Loucy (cell line): Measurements from ENCODE around the gene CDS2.

Source experiments
- H2AFZ ChIP-seq: fragments of 200-600 bp; sonication (generic); 2 replicates; pipeline ENCODE4 v1.6.0; 2016; ENCODE audit warnings: antibody characterized with exemption, mild to moderate bottlenecking, low read length, moderate library complexity
- H3F3A ChIP-seq: fragments of 200-600 bp; 2 replicates; pipeline ENCODE4 v1.6.0; 2016; ENCODE audit warnings: antibody characterized with exemption, low read depth, mild to moderate bottlenecking
- H3K27me3 ChIP-seq: fragments of 200-600 bp; sonication (generic); 2 replicates; pipeline ENCODE4 v1.6.1; 2014; ENCODE audit warnings: low read length, mild to moderate bottlenecking; ENCODE audit not compliant: insufficient read depth, poor library complexity, severe bottlenecking
- H3K36me3 ChIP-seq: fragments of 200-600 bp; sonication (generic); 2 replicates; pipeline ENCODE4 v1.6.1; 2016; ENCODE audit warnings: low read length; ENCODE audit not compliant: insufficient read depth
- H3K4me1 ChIP-seq: fragments of 200-600 bp; sonication (generic); 2 replicates; pipeline ENCODE4 v1.5.1; 2014; ENCODE audit warnings: low read length, mild to moderate bottlenecking; ENCODE audit not compliant: insufficient read depth, poor library complexity, severe bottlenecking
- H3K4me2 ChIP-seq: fragments of 200-600 bp; sonication (generic); 2 replicates; pipeline ENCODE4 v1.6.0; 2014; ENCODE audit warnings: antibody characterized with exemption, low read length, low read depth, mild to moderate bottlenecking; ENCODE audit not compliant: poor library complexity, severe bottlenecking
- H3K4me3 ChIP-seq: fragments of 200-600 bp; sonication (generic); 2 replicates; pipeline ENCODE4 v1.5.1; 2014; ENCODE audit warnings: low read length, mild to moderate bottlenecking, mixed read lengths; ENCODE audit not compliant: poor library complexity, severe bottlenecking
- H3K79me2 ChIP-seq: fragments of 200-600 bp; sonication (generic); 2 replicates; pipeline ENCODE4 v1.6.1; 2014; ENCODE audit warnings: low read length; ENCODE audit not compliant: insufficient read depth
- H3K9ac ChIP-seq: fragments of 200-600 bp; sonication (generic); 2 replicates; pipeline ENCODE4 v1.6.0; 2014; ENCODE audit warnings: mild to moderate bottlenecking, low read depth, low read length, moderate library complexity; ENCODE audit not compliant: poor library complexity, severe bottlenecking
- H3K9me2 ChIP-seq: fragments of 200-600 bp; sonication (generic); replicated peaks from 2 replicates; pipeline ENCODE4 v1.6.1; 2016; ENCODE audit warnings: low read depth, low read length, mixed read lengths
- H3K9me3 ChIP-seq: fragments of 200-600 bp; sonication (generic); 2 replicates; pipeline ENCODE4 v1.6.1; 2014; ENCODE audit warnings: mild to moderate bottlenecking, antibody characterized with exemption, low read length, low read depth; ENCODE audit not compliant: insufficient read depth
- H4K20me1 ChIP-seq: fragments of 200-600 bp; sonication (generic); 2 replicates; pipeline ENCODE4 v1.6.0; 2014; ENCODE audit warnings: antibody characterized with exemption, low read length, mild to moderate bottlenecking; ENCODE audit not compliant: insufficient read depth, poor library complexity, severe bottlenecking
- CTCF ChIP-seq: fragments of 200-600 bp; sonication (generic); conservative IDR thresholded peaks from 2 replicates; pipeline ENCODE4 v1.5.1; 2014; ENCODE audit warnings: mild to moderate bottlenecking, antibody characterized with exemption, low read length
- EZH2phosphoT487 ChIP-seq: fragments of 200-600 bp; IDR thresholded peaks from 2 replicates; pipeline ENCODE4 v1.6.1; 2018; ENCODE audit warnings: antibody characterized with exemption, mild to moderate bottlenecking, moderate library complexity, borderline replicate concordance

The CDS2 gene

GRCh38 chr20:5181958-5182357, 55.1 kb downstream of the CDS2 start:
- TF ChIP-seq EZH2phosphoT487 (no peak), CTCF (no peak)
- Histone ChIP-seq H3K4me2 (no peak overlapping the region), H3K4me1 (peaks cover 19% of the 10 kb centered on the region), H3K4me3 (no peak overlapping the region), H3K9me3 (no peaks in the 10 kb centered on the region), H3K9me2 (no peaks in the 10 kb centered on the region), H3F3A (no peaks in the 10 kb centered on the region), H4K20me1 (no peaks in the 10 kb centered on the region), H3K79me2 (no peaks in the 10 kb centered on the region), H3K9ac (no peak overlapping the region), H3K27me3 (no peaks in the 10 kb centered on the region), H2AFZ (no peak overlapping the region), H3K36me3 (peaks cover 72% of the 10 kb centered on the region; the same call in 1 of the 2 replicates)

DNA sequence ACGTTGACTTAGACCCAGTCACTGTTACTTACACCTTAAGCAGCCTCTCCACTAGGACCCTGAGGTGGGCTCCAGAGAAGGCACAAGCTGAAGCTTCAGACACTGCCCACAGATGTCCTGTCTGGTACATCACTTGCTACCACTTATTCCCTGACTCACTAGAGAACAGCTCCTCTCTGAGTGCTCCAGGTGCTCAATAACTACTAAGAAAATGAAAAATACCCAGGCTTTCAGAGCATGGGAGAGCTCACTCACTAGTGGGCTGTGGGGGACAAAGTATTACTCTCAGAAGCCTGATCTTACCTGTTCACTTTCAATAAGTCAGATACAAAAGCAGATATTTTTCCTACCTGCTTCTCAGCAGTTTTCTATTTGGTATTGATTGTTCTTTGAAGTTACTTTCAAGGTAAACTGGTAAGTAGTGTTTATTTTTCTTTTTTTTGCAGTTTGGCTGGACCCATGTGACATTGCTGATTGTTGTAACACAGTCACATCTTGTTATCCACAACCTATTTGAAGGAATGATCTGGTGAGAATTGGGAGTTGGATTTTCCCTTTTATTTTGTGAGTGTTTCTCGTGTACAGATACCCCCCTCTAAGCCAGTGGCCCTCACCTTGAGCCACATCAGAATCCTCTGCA, 55.9 kb downstream of the CDS2 start:
- no peak for TF ChIP-seq EZH2phosphoT487
- no peak for TF ChIP-seq CTCF
- no peaks in the 10 kb centered on the region for H3F3A ChIP-seq
- no peaks in the 10 kb centered on the region for H3K9me2 ChIP-seq
- H3K9ac ChIP-seq = no peak overlapping the region
- H2AFZ ChIP-seq = no peak overlapping the region
- H3K79me2 ChIP-seq = no peaks in the 10 kb centered on the region
- H3K4me2 ChIP-seq = no peak overlapping the region
- peaks cover 66% of the 10 kb centered on the region; the same call in 1 of the 2 replicates for H3K36me3 ChIP-seq
- H4K20me1 ChIP-seq = no peaks in the 10 kb centered on the region
- H3K4me1 ChIP-seq = peaks cover 12% of the 10 kb centered on the region
- H3K4me3 ChIP-seq = no peak overlapping the region
- H3K9me3 ChIP-seq = no peaks in the 10 kb centered on the region
- no peaks in the 10 kb centered on the region for H3K27me3 ChIP-seq

- no peaks in the 10 kb centered on the region for H4K20me1 ChIP-seq
- H3K27me3 ChIP-seq = no peaks in the 10 kb centered on the region
- no peaks in the 10 kb centered on the region for H3K9me3 ChIP-seq
- no peaks in the 10 kb centered on the region for H3K79me2 ChIP-seq
- no peak overlapping the region for H3K4me2 ChIP-seq
- peaks cover 76% of the 10 kb centered on the region; the same call in 1 of the 2 replicates for H3K36me3 ChIP-seq
- H3K9ac ChIP-seq = no peak overlapping the region
- H3K4me3 ChIP-seq = no peak overlapping the region
- no peaks in the 10 kb centered on the region for H3F3A ChIP-seq
- no peak overlapping the region for H2AFZ ChIP-seq
- peaks cover under 1% of the 10 kb centered on the region for H3K4me1 ChIP-seq
- H3K9me2 ChIP-seq = no peaks in the 10 kb centered on the region
- TF ChIP-seq CTCF (no peak), EZH2phosphoT487 (no peak)
These were observed 57.1 kb downstream of the CDS2 start for GRCh38 chr20:5183731-5184474.
